ENCODE data around the gene EPM2A. TPM values are rescaled to one million over a fixed set of nuclear protein-coding genes. Genes with fewer than 3 reads are reported as not detected.

The EPM2A gene
- total and polyA plus RNA-seq, 8 donors, result 3.4 to 60.8 (median 17.2) TPM

- no peak for DNase-seq
- intact Hi-C loops (cut with DNase I; ENCODE audit: low total_unique reads), result no loop called here
- no peak overlapping the region for H3K4me3 ChIP-seq
- no peak overlapping the region for H3K27ac ChIP-seq
- H3K4me1 ChIP-seq, result no peaks in the 10 kb centered on the region
- 53 to 98% (median 92%) methylated on average over 3 of the region's 3 CpGs for WGBS, 5 donors
- TF ChIP-seq POLR2AphosphoS5 (IDR thresholded peaks at IDR 0.05) (no peak), EP300 (IDR thresholded peaks at IDR 0.05) (no peak), POLR2A (IDR thresholded peaks at IDR 0.05) (no peak)
- TF ChIP-seq, protein P1, sequence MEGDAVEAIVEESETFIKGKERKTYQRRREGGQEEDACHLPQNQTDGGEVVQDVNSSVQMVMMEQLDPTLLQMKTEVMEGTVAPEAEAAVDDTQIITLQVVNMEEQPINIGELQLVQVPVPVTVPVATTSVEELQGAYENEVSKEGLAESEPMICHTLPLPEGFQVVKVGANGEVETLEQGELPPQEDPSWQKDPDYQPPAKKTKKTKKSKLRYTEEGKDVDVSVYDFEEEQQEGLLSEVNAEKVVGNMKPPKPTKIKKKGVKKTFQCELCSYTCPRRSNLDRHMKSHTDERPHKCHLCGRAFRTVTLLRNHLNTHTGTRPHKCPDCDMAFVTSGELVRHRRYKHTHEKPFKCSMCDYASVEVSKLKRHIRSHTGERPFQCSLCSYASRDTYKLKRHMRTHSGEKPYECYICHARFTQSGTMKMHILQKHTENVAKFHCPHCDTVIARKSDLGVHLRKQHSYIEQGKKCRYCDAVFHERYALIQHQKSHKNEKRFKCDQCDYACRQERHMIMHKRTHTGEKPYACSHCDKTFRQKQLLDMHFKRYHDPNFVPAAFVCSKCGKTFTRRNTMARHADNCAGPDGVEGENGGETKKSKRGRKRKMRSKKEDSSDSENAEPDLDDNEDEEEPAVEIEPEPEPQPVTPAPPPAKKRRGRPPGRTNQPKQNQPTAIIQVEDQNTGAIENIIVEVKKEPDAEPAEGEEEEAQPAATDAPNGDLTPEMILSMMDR (IDR thresholded peaks at IDR 0.05), result no peak
- H3K27me3 ChIP-seq, result no peaks in the 10 kb centered on the region
- H3K9me3 ChIP-seq, result peaks cover 0 to 20% (median 8%) of the 10 kb centered on the region in 4 donors
- H3K36me3 ChIP-seq, result no peaks in the 10 kb centered on the region
Observed at GRCh38 chr6:145583753-145584152, 151.6 kb downstream of the EPM2A start.

Small RNA genes within 50 kb of the gene (small RNA-seq; reads per million reads assigned to genes)
- 0 reads per million in 4 donors for gene AL023806.2

Other genes starting within 250 kb of the EPM2A start
- gene FBXO30, start 79.3 kb upstream of the EPM2A start, total RNA-seq, result 10 to 100 TPM in 3 of 5 donors, 1 to 10 TPM in 2; 1.2 to 32.5 (median 10.4) TPM
- 1 to 10 TPM; 2.4 to 3.3 (median 2.6) TPM for gene FBXO30, start 79.3 kb upstream of the EPM2A start, polyA plus RNA-seq
- gene SHPRH, start 228.8 kb upstream of the EPM2A start, total RNA-seq, result 10 to 100 TPM; 18.1 to 66.5 (median 29.3) TPM
- 1 to 10 TPM; 1.5 to 3.3 (median 1.6) TPM for gene SHPRH, start 228.8 kb upstream of the EPM2A start, polyA plus RNA-seq

Measured in stomach (tissue), 9 donors.